Stimulated activated CD4-positive, alpha-beta T cell treated with anti-CD3 and anti-CD28 coated beads, Interleukin-1b, Interleukin-23, amount 100 ng/mL, for 48 hours (primary cell): Measurements from ENCODE around the gene PTPN18.
"Not testable (repeated sequence)": the region's sequence is repeated elsewhere in the genome, so short reads cannot be mapped to it uniquely, and the experiment has no call there.

Source experiments
- DNase-seq: peaks from one replicate; pipeline ENCODE4 v3.0.0-alpha.2; 2020

The PTPN18 gene

DNA sequence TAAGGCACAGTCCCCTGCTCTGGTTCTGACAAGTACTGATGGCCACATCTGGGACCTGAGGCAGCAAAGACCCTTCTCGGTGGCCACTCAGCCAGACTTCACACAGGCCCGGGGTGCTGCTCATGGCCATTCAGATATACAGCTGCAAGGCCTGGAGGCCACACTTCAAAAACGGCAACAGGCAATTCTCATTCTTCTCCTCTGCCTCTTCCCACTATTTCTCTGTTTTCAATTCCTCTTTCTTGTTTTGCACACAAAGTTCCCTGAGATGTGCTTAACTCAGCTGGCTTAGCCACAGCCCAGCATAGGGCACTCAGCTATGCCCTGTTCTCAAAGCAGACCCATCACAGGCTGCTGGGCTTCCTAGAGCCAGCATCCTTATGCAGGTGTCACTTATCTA is 29.9 kb downstream of the PTPN18 start:
- no peak for DNase-seq

DNA sequence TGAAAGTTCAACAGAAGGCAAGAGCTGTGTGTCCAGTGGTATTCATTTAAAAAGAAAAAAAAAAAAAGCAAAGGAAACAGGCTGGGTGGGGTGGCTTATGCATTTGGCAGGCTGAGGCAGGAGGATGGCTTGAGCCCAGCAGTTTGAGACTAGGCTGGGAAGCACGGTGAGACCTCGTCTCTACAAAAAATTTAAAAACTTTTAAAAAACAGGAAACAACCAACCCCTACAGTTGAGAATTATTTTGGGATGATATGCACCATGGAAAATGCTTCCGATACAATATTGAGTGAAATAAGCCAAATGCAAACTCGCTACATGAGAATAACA is 31.2 kb downstream of the PTPN18 start:
- no peak for DNase-seq

DNA sequence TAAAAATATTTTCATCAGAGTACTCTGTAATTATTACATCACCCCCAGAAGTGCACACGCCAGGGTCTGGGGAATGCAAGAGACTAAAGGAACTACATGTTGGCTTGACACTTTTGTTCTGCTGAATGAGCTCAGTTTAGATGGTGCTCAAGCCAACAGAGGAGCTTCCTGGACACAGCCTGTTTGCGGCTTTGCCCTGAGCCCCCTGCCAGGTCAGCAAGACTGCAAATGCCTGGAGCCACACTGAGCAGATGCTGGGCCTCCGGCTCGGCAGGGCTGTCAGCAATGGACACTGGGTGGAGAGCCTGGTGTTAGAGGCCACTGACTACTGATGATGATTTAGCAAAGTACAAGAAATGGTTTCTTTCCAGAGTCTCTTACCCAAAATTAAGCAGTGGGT is 31.9 kb downstream of the PTPN18 start:
- no peak for DNase-seq

DNA sequence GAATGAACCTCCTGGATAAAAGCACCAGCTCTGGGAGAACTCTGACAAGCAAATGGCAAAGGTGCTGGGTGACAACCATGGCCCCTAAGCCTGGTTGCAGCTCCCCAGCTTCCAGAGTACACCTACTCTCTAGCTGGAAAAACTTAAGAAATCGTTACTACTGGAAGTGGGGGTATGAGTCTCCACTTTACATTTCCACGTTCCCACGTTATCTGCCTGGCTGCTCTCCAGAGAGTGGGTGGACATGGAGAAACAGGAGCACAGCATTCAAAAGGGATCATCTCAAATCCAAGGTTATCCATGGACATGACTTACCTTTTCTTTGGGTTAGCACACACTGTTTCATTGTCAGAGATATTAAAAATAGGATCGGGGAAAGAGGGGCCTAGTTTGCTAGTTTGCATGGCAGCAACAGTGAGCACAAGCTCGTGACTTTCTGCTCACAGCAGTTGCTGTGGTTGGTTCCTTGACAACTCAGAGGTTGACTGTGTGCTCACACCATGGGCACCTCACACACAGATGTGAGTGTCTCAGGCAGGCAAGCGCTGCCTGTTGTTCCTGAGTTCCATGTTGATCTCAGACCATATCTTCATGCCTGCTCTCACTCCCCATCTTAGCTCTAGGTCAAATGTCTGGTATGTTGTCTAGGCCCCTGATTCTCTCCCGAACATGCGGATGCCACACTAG is 32.5 kb downstream of the PTPN18 start:
- no peak for DNase-seq

DNA sequence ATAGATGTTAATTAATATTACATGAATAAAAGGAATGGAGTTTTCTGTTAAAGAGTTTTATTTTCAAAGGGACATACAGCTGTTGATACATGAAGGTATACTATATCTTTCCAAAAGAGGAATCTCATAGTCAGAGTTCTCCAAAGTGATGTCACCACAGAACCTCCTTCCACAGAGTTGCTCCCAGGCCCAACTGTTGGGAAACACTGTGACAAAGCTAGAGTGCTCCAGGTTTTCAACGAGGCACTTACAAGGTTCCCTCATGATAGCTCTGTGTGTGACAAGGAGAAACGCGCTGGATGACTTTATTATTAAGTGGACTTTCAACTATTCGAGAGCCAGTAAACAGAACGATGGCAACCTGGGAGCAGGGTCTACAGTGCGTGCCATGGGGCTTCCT is 33.5 kb downstream of the PTPN18 start:
- DNase-seq, result no peak

DNA sequence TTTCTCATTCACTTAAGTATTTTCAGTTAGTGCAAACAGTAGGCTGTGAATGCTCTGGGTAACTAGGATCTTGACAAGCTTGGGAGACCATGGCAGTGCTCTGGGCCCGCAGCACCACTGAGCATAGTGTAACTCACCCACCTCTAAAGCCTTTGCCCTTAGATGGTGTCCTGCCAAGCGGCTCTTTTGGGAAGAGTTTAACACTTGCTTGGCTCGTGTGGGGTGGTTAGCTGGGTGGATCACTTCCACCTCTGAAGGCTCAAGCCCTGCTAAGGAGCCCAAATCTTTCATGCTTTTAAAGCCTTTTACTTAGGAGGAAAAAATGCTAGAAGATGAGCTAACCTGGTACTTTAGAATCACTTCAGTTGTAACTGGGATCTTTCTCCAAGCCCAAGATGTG is 33.9 kb downstream of the PTPN18 start:
- no peak for DNase-seq

DNA sequence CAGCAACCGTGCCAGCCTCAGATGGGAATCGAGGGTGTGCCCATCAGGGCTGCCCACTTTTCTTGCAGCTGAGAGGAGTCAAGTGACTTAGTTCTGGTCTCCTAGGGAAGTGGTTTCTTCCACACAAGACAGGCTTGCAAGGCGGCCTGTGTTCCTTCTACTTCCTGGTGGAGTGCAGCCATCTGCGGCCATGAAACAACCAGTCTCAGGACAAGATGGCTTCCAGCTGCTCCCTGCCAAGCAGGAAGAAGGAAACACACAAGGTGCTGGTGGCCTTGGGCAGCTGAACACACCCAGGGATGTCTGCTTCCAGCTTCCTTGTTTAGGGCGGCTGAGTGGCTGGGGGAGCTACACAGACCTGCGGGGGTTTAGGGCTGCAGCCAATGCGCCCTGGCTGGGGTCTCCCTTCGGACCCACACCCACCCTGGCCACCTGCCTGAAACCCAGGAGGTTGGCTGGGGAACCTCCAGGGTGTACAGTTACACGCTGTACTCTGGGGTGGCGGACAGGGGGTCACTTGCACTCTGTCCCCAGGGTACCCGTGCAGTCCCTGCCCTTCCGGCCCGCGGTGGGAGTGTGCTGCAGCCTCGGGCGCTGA is 34.7 kb downstream of the PTPN18 start:
- DNase-seq, result no peak

DNA sequence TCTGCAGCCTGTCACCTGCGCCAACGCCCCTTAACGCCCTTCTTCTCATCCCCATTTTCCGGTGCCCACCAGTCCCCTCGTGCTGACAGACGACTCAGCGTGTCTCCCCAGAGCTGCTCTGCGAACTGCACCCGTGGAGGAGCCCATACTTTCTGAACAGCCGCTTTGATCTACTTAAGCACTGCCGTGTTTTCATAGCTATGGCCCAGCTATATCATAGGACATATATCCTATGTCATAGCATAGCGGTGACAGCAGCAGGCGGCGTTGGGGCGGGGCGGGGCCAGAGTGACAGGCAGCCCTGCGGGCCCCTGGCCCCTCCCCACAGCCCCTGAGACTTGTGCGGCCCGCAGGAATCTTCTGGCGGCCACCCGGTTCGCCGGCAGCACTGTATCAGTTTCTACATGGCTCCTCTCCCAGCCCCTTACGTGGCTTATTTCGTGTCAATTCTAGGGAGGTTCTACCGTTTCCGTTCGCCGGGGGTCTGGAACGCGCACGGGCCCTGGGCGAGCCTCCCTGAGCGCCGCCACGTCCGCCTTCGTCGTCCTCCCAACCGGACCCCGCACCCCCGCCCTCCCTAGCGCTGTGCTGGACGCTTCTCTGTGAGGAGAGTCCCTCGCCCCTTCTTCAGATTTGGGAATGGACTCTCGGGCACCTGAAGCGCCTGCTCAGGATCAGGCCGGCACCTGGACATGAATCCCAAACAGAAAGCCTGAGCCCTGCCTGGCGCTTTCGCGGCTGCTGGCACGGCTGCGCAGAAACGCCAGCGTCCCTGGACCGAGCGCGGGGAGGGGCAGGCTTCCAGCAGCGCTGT is 35.4 kb downstream of the PTPN18 start:
- DNase-seq, result peak; percentile 78

DNA sequence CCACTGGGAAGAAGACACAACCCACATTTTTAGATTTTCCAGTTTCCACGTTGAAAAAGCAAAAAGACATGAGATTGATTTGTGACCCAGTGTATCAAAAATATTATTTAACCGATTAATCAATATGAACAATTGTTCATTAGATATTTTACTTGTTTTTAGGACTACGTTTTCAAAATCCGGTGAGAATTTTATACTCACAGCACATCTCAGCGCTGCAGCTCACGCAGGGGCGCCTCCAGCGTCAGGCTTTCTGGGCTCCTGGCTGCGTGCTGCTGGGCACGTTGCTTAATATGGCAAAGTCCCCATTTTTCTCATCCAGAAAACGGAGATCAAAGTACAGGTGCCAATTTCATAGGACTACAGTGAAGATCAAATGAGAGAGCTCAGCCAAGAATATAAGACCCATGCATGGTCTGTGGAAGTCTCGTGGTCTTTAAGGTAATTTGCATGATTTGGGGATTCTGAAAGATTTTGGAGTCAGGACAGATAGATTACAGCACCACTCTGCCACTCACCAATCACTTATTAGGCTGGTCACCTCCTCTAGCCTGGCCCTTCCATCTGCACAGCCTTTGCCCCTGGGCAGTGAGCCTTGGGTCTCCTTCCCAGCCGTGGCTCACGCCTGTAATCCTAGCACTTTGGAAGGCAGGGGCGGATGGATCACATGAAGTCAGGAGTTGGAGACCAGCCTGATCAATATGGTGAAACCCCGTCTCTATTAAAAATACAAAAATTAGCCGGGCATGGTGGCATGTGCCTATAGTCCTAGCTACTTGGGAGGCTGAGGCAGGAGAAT is 36.2 kb downstream of the PTPN18 start:
- no peak for DNase-seq

DNA sequence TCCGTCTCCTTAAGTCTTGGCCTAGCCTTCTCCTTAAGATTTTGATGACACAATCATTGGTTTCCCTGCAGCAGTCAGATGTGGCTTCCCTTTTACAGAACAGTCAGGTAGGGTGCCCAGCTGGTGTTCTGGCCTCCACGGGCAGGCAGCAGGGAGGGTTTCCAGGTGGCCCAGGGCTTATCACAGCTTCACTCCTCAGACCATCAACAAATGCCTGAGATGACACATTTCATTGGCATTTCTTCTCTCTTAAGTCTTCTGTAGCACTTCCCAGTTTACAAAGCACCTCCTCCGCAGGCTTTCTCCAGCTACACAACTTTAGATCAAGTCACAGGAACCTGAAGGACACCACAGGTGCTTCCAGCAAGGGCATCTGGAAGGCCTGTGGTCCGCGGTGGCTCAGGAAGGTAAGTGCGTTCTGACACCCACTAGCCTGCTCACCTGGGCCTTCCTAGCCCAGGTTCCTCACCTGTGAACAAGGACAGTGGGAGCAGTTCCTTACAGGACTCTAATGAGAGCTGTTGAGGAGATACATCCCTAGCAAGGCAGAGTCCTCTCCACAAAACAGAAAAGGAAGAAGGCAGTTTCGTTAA is 37.6 kb downstream of the PTPN18 start:
- DNase-seq, result no peak

DNA sequence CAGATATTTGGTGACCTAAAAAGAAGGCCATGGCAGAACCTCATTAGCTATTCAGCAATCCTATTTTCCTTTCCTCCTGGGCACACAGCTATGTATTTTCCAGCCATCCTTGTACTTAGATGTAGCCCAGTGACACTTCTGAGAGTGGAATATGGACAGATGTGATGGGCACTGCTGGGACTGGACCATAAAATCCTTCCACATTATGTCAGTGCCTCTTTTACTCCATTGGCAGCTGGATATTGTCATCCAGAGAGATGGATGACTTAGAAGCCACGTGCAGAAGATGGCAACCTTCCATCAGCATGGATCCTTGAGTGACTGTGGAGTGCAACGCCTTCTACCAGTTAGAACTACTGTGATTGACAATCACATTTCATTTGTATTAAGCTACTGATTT is 50.4 kb downstream of the PTPN18 start:
- DNase-seq, result not testable (repeated sequence)

DNA sequence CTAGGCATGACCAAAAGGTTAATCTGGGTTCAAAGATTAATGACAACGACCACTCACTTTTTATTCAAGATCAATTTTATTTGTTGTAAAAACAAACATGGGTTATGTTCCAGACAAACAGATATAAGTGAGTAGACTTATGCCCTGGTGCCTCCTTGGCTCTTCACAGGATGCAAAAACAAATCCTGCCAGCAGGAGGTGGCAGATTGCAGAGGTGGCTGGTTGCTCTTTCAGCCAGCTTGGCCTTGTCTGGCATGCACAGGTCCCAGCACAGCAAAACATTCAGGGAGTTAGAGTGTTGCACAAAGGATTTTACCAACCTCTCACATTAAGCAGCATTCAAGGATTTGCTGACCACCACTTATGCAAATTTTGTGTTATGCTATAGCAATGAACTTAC is 60.8 kb downstream of the PTPN18 start:
- DNase-seq, result peak; percentile 16

DNA sequence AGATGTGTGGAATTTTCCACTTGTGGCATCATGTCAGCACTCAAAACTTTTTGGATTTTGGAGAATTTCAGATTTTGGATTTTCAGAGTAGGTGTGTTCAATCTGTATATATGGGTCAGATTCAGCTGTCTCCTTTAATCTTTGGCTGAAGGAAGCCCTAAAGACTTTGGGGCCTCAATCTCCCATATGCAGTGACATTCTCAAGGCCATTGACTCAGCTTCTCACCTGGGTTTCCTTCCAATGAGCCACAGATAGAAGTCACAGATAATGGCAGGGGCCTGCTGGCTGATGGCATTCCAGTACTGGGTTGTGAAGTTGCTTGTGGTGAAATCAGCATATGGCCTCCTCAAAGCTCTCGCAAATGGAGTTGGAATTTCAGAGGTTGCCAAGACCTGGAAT is 63.0 kb downstream of the PTPN18 start:
- not testable (repeated sequence) for DNase-seq
